Right lobe of liver (tissue), 4 donors: ENCODE measurements around the gene TEX55.

Experiments used
- CTCF ChIP-seq, 4 donors: fragments of 200-600 bp in 3 of 4; fragments of 450-650 bp in 1 of 4; IDR thresholded peaks; one replicate each; pipeline versions ENCODE4 v1.5.1 to v1.8.0; 2016 to 2022; ENCODE audit warnings: antibody characterized with exemption in 4 of 4, mild to moderate bottlenecking in 2 of 4
- POLR2A ChIP-seq: fragments of 450-650 bp; IDR thresholded peaks from one replicate; pipeline ENCODE4 v1.6.1; 2017; ENCODE audit warnings: antibody characterized with exemption, mild to moderate bottlenecking
- donor health status: DM: no; HTN: no; CAD: no.
- donor health status: DM: no; HTN: no; CAD: no.
- donor health status: DM: no; HTN: yes; CAD: no.

DNA sequence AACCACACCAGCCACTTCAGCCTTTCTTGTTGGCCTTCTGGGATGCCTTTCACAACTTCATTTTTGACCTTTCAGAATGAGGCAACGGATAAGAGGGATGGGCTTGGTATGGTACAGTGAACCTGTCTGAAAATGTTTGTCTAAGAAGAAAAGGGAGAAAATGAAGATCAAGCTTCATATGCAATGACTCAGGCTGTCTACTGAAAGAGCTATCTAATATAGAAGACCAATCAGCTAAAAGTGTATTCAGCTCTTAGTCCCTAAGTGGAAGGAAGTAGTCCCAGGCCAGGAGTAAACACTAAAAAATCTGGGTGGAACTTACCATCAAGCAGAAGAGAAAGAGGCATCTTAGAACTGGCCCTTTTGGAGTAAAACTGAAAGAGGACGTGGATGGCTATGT is 15.3 kb downstream of the TEX55 start:
- no peak for TF ChIP-seq CTCF (IDR thresholded peaks at IDR 0.05)
- TF ChIP-seq POLR2A = no peak
